Stomach (tissue), 4 donors: ENCODE data around the gene OR7C2.

ENCODE experiments used
- CTCF ChIP-seq, 7 experiments: fragments of 450-650 bp in 4 of 7; fragments of 200-600 bp in 3 of 7; sonication (generic) in 3 of 7; IDR thresholded peaks; one replicate each; pipeline ENCODE4 v1.5.1; 2016 to 2019; ENCODE audit warnings: antibody characterized with exemption in 7 of 7, control low read depth in 2 of 7, mild to moderate bottlenecking in 1 of 7
- EP300 ChIP-seq: sonication (generic); formaldehyde crosslinking; IDR thresholded peaks from one replicate; pipeline ENCODE4 v1.6.1; 2017; ENCODE audit warnings: antibody characterized with exemption
- POLR2A ChIP-seq, 4 donors: fragments of 450-650 bp; IDR thresholded peaks; one replicate each; pipeline ENCODE4 v1.6.1; 2016; ENCODE audit warnings: antibody characterized with exemption in 4 of 4, control low read depth in 2 of 4, mild to moderate bottlenecking in 1 of 4, moderate library complexity in 1 of 4
- POLR2AphosphoS5 ChIP-seq, 3 donors: sonication (generic); formaldehyde crosslinking; IDR thresholded peaks; one replicate each; pipeline ENCODE4 v1.6.1; 2016; ENCODE audit warnings: antibody characterized with exemption in 3 of 3

- TF ChIP-seq CTCF (IDR thresholded peaks at IDR 0.05) (no peak), POLR2A (IDR thresholded peaks at IDR 0.05) (no peak), EP300 (no peak), POLR2AphosphoS5 (IDR thresholded peaks at IDR 0.05) (no peak)
These were observed 16.2 kb downstream of the OR7C2 start for GRCh38 chr19:14957464-14957863.
